Sciatic nerve (tissue), 2 donors: ENCODE data around the gene ZNF813. TPM values are rescaled to one million over a fixed set of nuclear protein-coding genes. Genes with fewer than 3 reads are reported as not detected.
"Not testable (repeated sequence)": the region's sequence is repeated elsewhere in the genome, so short reads cannot be mapped to it uniquely, and the experiment has no call there.

Experiments
- ATAC-seq: fragments of 200-7000 bp; cut with Tn5 transposase; one replicate; pipeline ENCODE4 v1.9.1; 2020; ENCODE audit warnings: mild to moderate bottlenecking, moderate library complexity
- DNase-seq: peaks from one replicate; pipeline ENCODE4 v3.0.0-alpha.2; 2020; ENCODE audit warnings: low spot score
- intact Hi-C: fragments of 100-400 bp; cut with DNase I; formaldehyde crosslinking; loops from one replicate; pipeline ENCODE4 v1.14.2; 2022
- total RNA-seq: library from RNA; stranded (reverse); fragmentation: NEBNext Ultra II Directional; extraction: Animal tissue kit (Norgen Biotek cat#: 25700); gene quantifications from one replicate; pipeline ENCODE4 v1.2.1, GENCODE V29; 2021
- donor health status: DM: no; HTN: no; CAD: no.
- donor health status: DM: no; HTN: no; CAD: no.

ZNF813 gene
- total RNA-seq, 1 donor from 2014 or later, result 3.3 TPM

DNA sequence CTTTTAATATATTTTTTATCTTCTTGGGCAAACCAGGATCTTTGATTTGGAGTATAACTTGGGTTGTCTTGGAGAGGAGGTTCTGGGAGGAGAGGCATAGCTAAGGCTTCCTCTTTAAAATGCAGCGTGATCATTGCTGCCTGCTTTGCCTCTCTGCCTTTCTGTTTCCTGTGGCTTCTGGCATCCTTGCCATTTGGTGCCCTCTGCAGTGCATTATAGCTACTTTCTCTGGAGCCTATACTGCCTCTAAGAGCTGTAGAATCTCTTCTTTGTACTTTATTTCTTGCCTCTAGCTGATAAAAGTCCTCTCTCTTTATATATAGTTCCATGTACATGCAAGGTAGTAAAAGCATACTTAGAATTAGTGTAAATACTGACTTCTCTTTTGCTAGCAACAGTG, 7.3 kb downstream of the ZNF813 start:
- intact Hi-C loops, ATAC-seq, DNase-seq: not testable (repeated sequence)

GRCh38 chr19:53475470-53475869, 7.9 kb downstream of the ZNF813 start:
- intact Hi-C loops, ATAC-seq, DNase-seq: not testable (repeated sequence)

DNA sequence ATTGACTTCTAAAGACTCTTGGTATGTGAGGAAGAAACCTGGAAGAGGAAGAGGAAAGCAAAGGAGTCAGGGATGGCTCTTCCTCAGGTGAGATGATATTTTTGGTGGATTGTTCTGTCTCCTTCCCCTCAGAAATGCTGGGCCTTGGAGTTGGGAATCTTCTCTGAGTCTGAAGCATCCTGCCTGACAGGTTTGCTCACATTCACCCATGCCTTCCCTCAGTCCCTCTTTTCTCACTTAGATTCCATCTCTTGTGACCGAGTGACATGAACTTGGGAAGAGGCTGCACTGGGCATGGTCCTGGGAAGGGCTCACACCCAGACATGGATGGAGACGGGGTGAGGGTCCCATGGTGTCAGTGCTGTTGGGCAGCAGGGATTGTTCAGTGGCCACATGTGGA, 16.2 kb downstream of the ZNF813 start:
- ATAC-seq, intact Hi-C loops, DNase-seq: not testable (repeated sequence)

GRCh38 chr19:53485046-53486004, 17.8 kb downstream of the ZNF813 start:
- no peak for DNase-seq
- no peak for ATAC-seq
- intact Hi-C loops, result no loop called here

GRCh38 chr19:53492153-53492552, 24.6 kb downstream of the ZNF813 start:
- DNase-seq, result no peak
- intact Hi-C loops, result loop anchor here (5.0 kb wide), 1 partner anchor 1695 kb away; no protein-coding TSS in a partner anchor
- no peak for ATAC-seq

DNA sequence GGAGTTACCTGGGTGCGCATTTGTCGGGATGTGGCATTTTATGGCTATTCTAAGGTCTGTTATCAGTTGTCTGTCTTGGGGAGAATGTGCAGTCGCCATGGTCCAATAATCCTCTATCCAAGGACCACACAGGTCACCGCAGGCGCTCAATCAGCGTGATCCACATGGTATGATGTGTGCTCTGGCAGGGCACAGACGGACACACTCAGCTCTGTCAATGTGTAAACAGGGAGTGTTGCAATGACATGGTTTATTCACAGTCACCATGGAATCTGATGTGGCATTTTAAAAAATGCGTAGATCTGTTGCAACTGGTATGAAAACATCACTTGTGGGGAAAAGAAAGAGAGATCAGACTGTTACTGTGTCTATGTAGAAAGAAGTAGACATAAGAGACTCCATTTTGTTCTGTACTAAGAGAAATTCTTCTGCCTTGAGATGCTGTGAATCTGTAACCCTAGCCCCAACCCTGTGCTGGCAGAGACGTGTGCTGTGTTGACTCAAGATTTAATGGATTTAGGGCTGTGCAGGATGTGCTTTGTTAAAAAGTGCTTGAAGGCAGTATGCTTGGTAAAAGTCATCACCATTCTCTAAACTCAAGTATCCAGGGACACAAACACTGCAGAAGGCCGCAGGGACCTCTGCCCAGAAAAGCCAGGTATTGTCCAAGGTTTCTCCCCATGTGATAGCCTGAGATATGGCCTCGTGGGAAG, 29.9 kb downstream of the ZNF813 start:
- ATAC-seq, intact Hi-C loops, DNase-seq: not testable (repeated sequence)

DNA sequence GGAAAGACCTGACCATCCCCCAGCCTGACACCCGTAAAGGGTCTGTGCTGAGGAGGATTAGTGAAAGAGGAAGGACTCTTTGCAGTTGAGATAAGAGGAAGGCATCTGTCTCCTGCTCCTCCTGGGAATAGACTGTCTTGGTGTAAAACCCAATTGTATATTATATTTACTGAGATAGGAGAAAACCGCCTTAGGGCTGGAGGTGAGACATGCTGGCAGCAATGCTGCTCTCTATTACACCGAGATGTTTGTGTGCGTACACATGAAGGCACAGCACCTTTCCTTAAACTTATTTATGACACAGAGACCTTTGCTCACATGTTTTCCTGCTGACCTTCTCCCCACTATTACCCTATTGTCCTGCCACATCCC, 30.5 kb downstream of the ZNF813 start:
- intact Hi-C loops, result not testable (repeated sequence)

GRCh38 chr19:53503151-53503550, 35.6 kb downstream of the ZNF813 start:
- DNase-seq, ATAC-seq, intact Hi-C loops: not testable (repeated sequence)

More for the DNA sequence above, 30.5 kb downstream of the ZNF813 start:
- ATAC-seq, DNase-seq: not testable (repeated sequence)

GRCh38 chr19:53503671-53504364, 36.3 kb downstream of the ZNF813 start:
- ATAC-seq, result peak; percentile 81
- intact Hi-C loops, DNase-seq: not testable (repeated sequence)

DNA sequence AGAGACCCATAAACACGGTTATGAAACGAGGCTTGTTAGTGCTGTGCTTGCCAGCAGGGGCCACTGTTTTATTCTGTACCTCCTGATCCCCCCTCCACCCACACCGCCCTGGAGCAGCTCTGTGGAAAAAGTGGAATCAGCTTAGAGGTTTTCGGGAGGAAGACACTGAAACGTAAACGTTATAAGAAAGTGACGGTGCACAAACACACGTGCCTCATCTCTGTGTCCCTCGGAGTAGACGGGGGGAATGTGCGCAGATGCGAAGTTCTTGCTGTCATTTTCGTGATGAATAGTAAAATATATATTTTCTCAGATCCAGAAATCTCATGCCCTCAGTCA, 36.8 kb downstream of the ZNF813 start:
- intact Hi-C loops, DNase-seq: not testable (repeated sequence)
- peak; percentile 93 for ATAC-seq

DNA sequence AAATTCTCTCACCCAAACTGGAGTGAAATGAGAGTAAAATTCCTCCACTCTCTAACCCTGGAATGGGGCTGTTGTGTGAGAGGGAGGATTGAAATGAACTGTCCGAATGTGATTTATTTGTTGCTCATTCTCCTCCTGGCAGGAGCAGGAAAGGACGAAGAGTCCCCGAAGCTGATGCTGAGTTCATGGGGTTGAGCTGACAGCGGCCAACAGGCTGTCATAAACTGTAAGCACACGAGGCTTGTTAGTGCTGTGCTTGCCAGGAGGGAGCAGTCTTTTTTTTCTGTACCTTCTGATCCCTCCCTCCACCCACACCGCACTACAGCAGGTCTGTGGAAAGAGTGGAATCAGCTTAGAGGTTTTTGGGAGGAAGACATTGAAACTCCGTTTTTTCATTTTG, 37.4 kb downstream of the ZNF813 start:
- DNase-seq (no peak), ATAC-seq (peak; percentile 77)
- intact Hi-C loops, result no loop called here

- DNase-seq, result no peak
- intact Hi-C loops, result no loop called here
- no peak for ATAC-seq
Observed at GRCh38 chr19:53506728-53507127, 39.2 kb downstream of the ZNF813 start.

- ATAC-seq, result no peak
- no peak for DNase-seq
- intact Hi-C loops, result no loop called here
Observed at GRCh38 chr19:53507523-53508442, 40.2 kb downstream of the ZNF813 start.

- DNase-seq (no peak), ATAC-seq (no peak)
- intact Hi-C loops, result no loop called here
Observed at GRCh38 chr19:53509443-53509842, 41.9 kb downstream of the ZNF813 start.

DNA sequence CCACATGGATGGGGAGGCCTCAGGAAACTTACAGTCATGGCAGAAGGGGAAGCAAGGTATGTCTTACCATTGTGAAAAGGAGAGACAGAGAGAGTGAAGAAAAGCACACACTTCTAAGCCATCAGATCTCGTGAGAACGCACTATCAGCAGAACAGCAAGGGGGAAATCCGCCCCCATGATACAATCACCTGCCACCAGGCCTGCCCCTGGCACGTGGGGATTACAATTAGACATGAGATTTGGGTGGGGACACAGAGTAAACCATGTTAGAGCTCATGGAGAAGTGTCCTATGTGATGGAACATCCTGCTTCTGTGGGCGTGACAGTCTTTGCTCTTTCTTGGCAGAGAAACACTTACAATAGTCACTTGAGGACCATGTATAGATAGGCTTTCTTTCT, 42.3 kb downstream of the ZNF813 start:
- DNase-seq (no peak), ATAC-seq (no peak)
- intact Hi-C loops, result no loop called here

- ATAC-seq (no peak), DNase-seq (no peak)
- intact Hi-C loops, result no loop called here
Observed at GRCh38 chr19:53511357-53511756, 43.8 kb downstream of the ZNF813 start.

DNA sequence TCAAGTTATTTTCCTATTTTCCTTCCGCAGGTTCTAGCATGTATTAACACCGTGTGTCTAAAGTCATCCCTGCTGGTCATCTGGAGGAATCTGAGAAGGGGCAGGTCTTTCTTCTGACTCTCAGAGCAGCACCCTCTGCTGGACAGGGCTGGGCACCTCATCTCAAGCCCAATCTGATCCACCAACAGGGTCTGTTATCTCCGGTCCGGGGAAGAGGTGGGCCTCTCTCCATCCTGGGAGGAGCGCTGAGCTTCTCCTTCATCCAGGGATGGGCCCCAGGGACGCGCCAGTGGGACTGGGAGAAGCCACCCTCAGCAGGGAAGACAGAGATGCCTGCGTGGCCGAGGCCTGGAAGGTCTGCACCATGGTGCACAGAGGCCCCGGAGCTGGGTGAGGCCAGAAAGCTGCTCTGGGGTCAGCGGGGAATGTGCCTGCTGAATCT, 44.4 kb downstream of the ZNF813 start:
- intact Hi-C loops, result no loop called here
- DNase-seq (peak; percentile 71), ATAC-seq (peak; percentile 75)

DNA sequence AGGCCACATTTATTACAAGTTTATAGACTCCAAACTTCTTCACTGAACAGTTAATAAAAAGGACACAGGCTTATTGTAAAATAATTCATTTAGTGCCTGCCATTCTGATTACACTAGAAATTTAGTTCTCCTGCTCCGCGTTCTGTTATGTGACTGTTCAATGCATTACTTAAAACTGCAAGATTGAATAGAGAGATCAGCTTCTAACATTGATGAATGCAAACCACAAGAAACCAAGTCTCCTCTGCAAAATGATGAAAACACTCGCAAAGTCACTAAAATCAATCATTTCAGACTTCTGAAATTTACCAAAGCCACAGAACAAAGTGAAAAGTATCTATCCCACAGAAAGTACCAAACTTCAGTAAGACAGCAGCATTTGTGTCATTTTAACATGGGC, 47.5 kb downstream of the ZNF813 start:
- DNase-seq, intact Hi-C loops, ATAC-seq: not testable (repeated sequence)
